ENCODE measurements around the gene TMEM220. TPM values are rescaled to one million over a fixed set of nuclear protein-coding genes. Genes with fewer than 3 reads are reported as not detected.
"Not testable (repeated sequence)": the region's sequence is repeated elsewhere in the genome, so short reads cannot be mapped to it uniquely, and the experiment has no call there.

The TMEM220 gene
- polyA plus RNA-seq, 1 donor, result 39.7 TPM

GRCh38 chr17:10733666-10734065 lies 3.8 kb upstream of the TMEM220 start:
- Histone ChIP-seq H3K27me3 (ENCODE audit: control insufficient read depth, insufficient read depth, low read length) (no peaks in the 10 kb centered on the region), H3K4me1 (ENCODE audit: control insufficient read depth, insufficient read depth, low read length) (peaks cover 51% of the 10 kb centered on the region), H3K27ac (ENCODE audit: low read length) (peak overlapping the region; percentile 75), H3K36me3 (ENCODE audit: control insufficient read depth, insufficient read depth, low read length) (no peaks in the 10 kb centered on the region), H3K9me3 (ENCODE audit: control insufficient read depth, low read depth, low read length) (no peaks in the 10 kb centered on the region), H3K4me3 (ENCODE audit: low read length) (no peak overlapping the region)
- DNase-seq, result peak in 1 of 2 donors; percentile 78
- no CpG with 5 or more reads among the region's 3 CpGs for WGBS (ENCODE audit: insufficient coverage, low lambda C conversion rate)

- not testable (repeated sequence) for H3K36me3 ChIP-seq (ENCODE audit: control insufficient read depth, insufficient read depth, low read length); H3K4me3 ChIP-seq (ENCODE audit: low read length); H3K9me3 ChIP-seq (ENCODE audit: control insufficient read depth, low read depth, low read length); H3K27me3 ChIP-seq (ENCODE audit: control insufficient read depth, insufficient read depth, low read length); DNase-seq
- Histone ChIP-seq H3K27ac (ENCODE audit: low read length) (peak overlapping the region; percentile 75), H3K4me1 (ENCODE audit: control insufficient read depth, insufficient read depth, low read length) (peaks cover 45% of the 10 kb centered on the region)
- WGBS (ENCODE audit: insufficient coverage, low lambda C conversion rate), result no CpG with 5 or more reads among the region's 6 CpGs
Observed at GRCh38 chr17:10732121-10732520, 2.3 kb upstream of the TMEM220 start.

GRCh38 chr17:10731408-10731879 lies 1.6 kb upstream of the TMEM220 start:
- Histone ChIP-seq H3K27me3 (ENCODE audit: control insufficient read depth, insufficient read depth, low read length) (no peaks in the 10 kb centered on the region), H3K4me3 (ENCODE audit: low read length) (peak overlapping the region; percentile 64), H3K36me3 (ENCODE audit: control insufficient read depth, insufficient read depth, low read length) (peaks cover 3% of the 10 kb centered on the region), H3K4me1 (ENCODE audit: control insufficient read depth, insufficient read depth, low read length) (peaks cover 48% of the 10 kb centered on the region), H3K27ac (ENCODE audit: low read length) (peak overlapping the region; percentile 95), H3K9me3 (ENCODE audit: control insufficient read depth, low read depth, low read length) (no peaks in the 10 kb centered on the region)
- WGBS (ENCODE audit: insufficient coverage, low lambda C conversion rate), result no CpG with 5 or more reads among the region's 6 CpGs
- DNase-seq, result no peak

- H3K36me3 ChIP-seq (ENCODE audit: control insufficient read depth, insufficient read depth, low read length); H3K27me3 ChIP-seq (ENCODE audit: control insufficient read depth, insufficient read depth, low read length); H3K9me3 ChIP-seq (ENCODE audit: control insufficient read depth, low read depth, low read length); DNase-seq: not testable (repeated sequence)
- WGBS (ENCODE audit: insufficient coverage, low lambda C conversion rate), result 20% methylated on average over 1 of the region's 15 CpGs
- Histone ChIP-seq H3K4me1 (ENCODE audit: control insufficient read depth, insufficient read depth, low read length) (peaks cover 60% of the 10 kb centered on the region), H3K4me3 (ENCODE audit: low read length) (peak overlapping the region; percentile 64), H3K27ac (ENCODE audit: low read length) (peak overlapping the region; percentile 95)
Observed at GRCh38 chr17:10730247-10730646, 424 bp upstream of the TMEM220 start.

- 86% methylated on average over 2 of the region's 10 CpGs for WGBS (ENCODE audit: insufficient coverage, low lambda C conversion rate)
- H3K36me3 ChIP-seq (ENCODE audit: control insufficient read depth, insufficient read depth, low read length), result peaks cover 6% of the 10 kb centered on the region
- no peak overlapping the region for H3K4me3 ChIP-seq (ENCODE audit: low read length)
- peak in 1 of 2 donors; percentile 60 for DNase-seq
- H3K9me3 ChIP-seq (ENCODE audit: control insufficient read depth, low read depth, low read length), result no peaks in the 10 kb centered on the region
- no peaks in the 10 kb centered on the region for H3K27me3 ChIP-seq (ENCODE audit: control insufficient read depth, insufficient read depth, low read length)
- H3K4me1 ChIP-seq (ENCODE audit: control insufficient read depth, insufficient read depth, low read length), result peaks cover 64% of the 10 kb centered on the region
- H3K27ac ChIP-seq (ENCODE audit: low read length), result peak overlapping the region; percentile 95
Observed at GRCh38 chr17:10728331-10728892, 1.4 kb downstream of the TMEM220 start.

GRCh38 chr17:10727192-10727591 lies 2.6 kb downstream of the TMEM220 start:
- 80% methylated on average over 1 of the region's 5 CpGs for WGBS (ENCODE audit: insufficient coverage, low lambda C conversion rate)
- Histone ChIP-seq H3K27ac (ENCODE audit: low read length) (peak overlapping the region; percentile 76), H3K9me3 (ENCODE audit: control insufficient read depth, low read depth, low read length) (no peaks in the 10 kb centered on the region), H3K36me3 (ENCODE audit: control insufficient read depth, insufficient read depth, low read length) (peaks cover 15% of the 10 kb centered on the region), H3K4me3 (ENCODE audit: low read length) (no peak overlapping the region), H3K4me1 (ENCODE audit: control insufficient read depth, insufficient read depth, low read length) (peaks cover 52% of the 10 kb centered on the region), H3K27me3 (ENCODE audit: control insufficient read depth, insufficient read depth, low read length) (no peaks in the 10 kb centered on the region)
- DNase-seq, result no peak

- peak overlapping the region; percentile 76 for H3K27ac ChIP-seq (ENCODE audit: low read length)
- WGBS (ENCODE audit: insufficient coverage, low lambda C conversion rate), result no CpG with 5 or more reads among the region's 2 CpGs
- H3K4me3 ChIP-seq (ENCODE audit: low read length), result no peak overlapping the region
- peaks cover 45% of the 10 kb centered on the region for H3K4me1 ChIP-seq (ENCODE audit: control insufficient read depth, insufficient read depth, low read length)
- DNase-seq, result peak in 1 of 2 donors; percentile 35
- H3K36me3 ChIP-seq (ENCODE audit: control insufficient read depth, insufficient read depth, low read length), result peaks cover 15% of the 10 kb centered on the region
- H3K9me3 ChIP-seq (ENCODE audit: control insufficient read depth, low read depth, low read length), result no peaks in the 10 kb centered on the region
- H3K27me3 ChIP-seq (ENCODE audit: control insufficient read depth, insufficient read depth, low read length), result no peaks in the 10 kb centered on the region
Observed at GRCh38 chr17:10726196-10726595, 3.6 kb downstream of the TMEM220 start.

- Histone ChIP-seq H3K36me3 (ENCODE audit: control insufficient read depth, insufficient read depth, low read length) (peaks cover 18% of the 10 kb centered on the region), H3K4me1 (ENCODE audit: control insufficient read depth, insufficient read depth, low read length) (peaks cover 45% of the 10 kb centered on the region), H3K27me3 (ENCODE audit: control insufficient read depth, insufficient read depth, low read length) (no peaks in the 10 kb centered on the region), H3K9me3 (ENCODE audit: control insufficient read depth, low read depth, low read length) (no peaks in the 10 kb centered on the region), H3K4me3 (ENCODE audit: low read length) (no peak overlapping the region), H3K27ac (ENCODE audit: low read length) (peak overlapping the region; percentile 76)
- peak in 1 of 2 donors; percentile 69 for DNase-seq
- WGBS (ENCODE audit: insufficient coverage, low lambda C conversion rate), result no CpG with 5 or more reads among the region's 3 CpGs
Observed at GRCh38 chr17:10725262-10725661, 4.6 kb downstream of the TMEM220 start.

GRCh38 chr17:10724546-10725195 lies 5.2 kb downstream of the TMEM220 start:
- no peaks in the 10 kb centered on the region for H3K9me3 ChIP-seq (ENCODE audit: control insufficient read depth, low read depth, low read length)
- DNase-seq, result peak; percentile 88 to 95
- peaks cover 18% of the 10 kb centered on the region for H3K36me3 ChIP-seq (ENCODE audit: control insufficient read depth, insufficient read depth, low read length)
- H3K4me3 ChIP-seq (ENCODE audit: low read length), result no peak overlapping the region
- peaks cover 45% of the 10 kb centered on the region for H3K4me1 ChIP-seq (ENCODE audit: control insufficient read depth, insufficient read depth, low read length)
- peak overlapping the region; percentile 86 for H3K27ac ChIP-seq (ENCODE audit: low read length)
- no peaks in the 10 kb centered on the region for H3K27me3 ChIP-seq (ENCODE audit: control insufficient read depth, insufficient read depth, low read length)
- WGBS (ENCODE audit: insufficient coverage, low lambda C conversion rate), result no CpG with 5 or more reads among the region's 11 CpGs

- Histone ChIP-seq H3K9me3 (ENCODE audit: control insufficient read depth, low read depth, low read length) (no peaks in the 10 kb centered on the region), H3K27me3 (ENCODE audit: control insufficient read depth, insufficient read depth, low read length) (no peaks in the 10 kb centered on the region), H3K36me3 (ENCODE audit: control insufficient read depth, insufficient read depth, low read length) (peaks cover 17% of the 10 kb centered on the region), H3K4me1 (ENCODE audit: control insufficient read depth, insufficient read depth, low read length) (peaks cover 10% of the 10 kb centered on the region), H3K27ac (ENCODE audit: low read length) (peak overlapping the region; percentile 80), H3K4me3 (ENCODE audit: low read length) (no peak overlapping the region)
- peak in 1 of 2 donors; percentile 47 for DNase-seq
- 17% methylated on average over 1 of the region's 1 CpG for WGBS (ENCODE audit: insufficient coverage, low lambda C conversion rate)
Observed at GRCh38 chr17:10718547-10718946, 11.3 kb downstream of the TMEM220 start.
